Activated T-cell treated with anti-CD3 and anti-CD28 coated beads for 48 hours (primary cell): ENCODE measurements around the gene TMEM151B.
"Not testable (repeated sequence)": the region's sequence is repeated elsewhere in the genome, so short reads cannot be mapped to it uniquely, and the experiment has no call there.

ENCODE experiments used
- DNase-seq: peaks from one replicate; pipeline ENCODE4 v3.0.0-alpha.2; 2020; ENCODE audit warnings: low read depth

Gene TMEM151B

GRCh38 chr6:44304282-44305199 lies 34.3 kb downstream of the TMEM151B start:
- DNase-seq, result peak; percentile 32

DNA sequence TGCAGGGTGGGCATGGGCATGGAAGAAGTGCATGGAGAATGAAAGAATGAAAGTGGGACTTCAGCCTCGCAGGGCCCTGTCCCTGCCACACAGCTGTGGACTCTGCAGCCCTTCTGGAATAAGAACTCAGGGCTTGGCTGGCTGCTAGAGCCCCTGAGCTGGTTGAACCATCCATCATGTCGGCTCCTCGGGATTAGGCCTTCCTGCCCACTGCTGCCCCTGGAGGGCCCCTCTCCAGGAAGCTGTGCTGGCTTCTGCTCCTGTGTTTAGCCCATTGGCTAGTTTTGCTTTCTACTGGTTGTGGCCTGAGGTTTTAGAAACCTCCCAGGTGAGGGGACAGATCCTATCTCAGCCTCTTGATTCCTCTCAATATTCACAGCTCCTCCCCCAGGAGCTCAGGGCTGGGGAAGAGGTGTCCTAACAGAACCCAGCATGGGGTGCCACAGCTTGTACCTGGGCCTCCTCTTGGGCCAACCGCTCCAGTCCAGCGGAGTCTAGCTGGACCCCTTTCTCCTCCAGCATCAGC lies 35.0 kb downstream of the TMEM151B start:
- DNase-seq, result no peak

DNA sequence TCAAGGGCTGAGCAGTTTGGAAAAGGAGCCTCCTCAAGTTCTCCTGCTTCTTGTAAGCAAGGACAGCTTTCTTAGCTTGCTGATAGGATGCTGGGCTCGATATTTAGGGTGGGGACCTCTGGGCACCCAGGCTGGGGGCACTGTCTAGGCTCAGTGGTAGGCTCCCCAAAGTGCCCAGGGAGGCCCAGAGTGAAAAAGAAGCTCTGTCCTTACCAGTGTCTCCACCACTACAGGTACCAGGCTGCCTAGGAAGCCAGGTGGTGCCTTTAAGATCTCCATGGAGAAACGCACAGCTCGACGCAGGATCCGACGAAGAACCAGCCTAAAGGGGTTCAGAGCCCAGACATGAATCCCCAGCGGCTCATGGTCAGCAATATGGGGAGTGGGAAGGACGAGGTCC lies 36.5 kb downstream of the TMEM151B start:
- DNase-seq, result no peak

DNA sequence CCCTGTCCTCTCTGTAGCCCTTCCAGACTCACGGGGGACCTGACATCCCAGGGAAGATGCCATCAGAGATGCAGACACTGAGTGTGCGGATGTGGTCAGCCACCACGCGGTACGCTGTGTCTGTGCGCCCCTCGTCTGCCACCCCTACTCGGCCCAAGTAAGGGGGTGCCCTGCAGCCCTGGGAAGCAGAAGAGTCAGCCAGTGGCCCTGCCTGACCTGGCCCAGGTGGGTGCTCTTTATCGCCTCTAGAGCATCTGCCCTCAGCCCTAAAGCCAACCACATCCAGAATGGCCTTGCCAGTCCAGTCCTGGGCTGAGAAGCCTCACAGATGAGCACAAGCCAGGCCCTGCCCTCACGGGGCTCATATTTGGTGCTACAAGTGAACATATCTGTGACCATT lies 37.0 kb downstream of the TMEM151B start:
- no peak for DNase-seq

GRCh38 chr6:44309092-44309491 lies 38.8 kb downstream of the TMEM151B start:
- DNase-seq, result no peak

DNA sequence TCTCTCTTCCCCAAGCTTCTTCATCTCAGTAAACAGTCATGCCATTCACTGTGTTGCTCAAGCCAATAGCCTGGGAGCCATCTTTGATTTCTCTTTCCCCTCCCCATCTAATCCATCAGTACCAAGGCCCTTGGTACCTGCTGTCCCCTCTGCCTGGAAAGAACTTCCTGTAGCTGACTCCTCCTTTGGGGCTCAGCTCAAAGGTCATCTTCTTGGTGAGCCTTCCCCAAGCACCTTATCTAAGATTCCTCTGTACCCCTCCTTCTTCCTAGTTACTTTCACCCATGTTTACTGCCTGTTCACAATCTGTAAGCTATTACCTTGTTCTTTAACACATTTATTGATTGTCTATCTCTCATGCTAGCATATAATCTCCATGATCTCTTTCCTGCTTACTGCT lies 39.4 kb downstream of the TMEM151B start:
- no peak for DNase-seq

DNA sequence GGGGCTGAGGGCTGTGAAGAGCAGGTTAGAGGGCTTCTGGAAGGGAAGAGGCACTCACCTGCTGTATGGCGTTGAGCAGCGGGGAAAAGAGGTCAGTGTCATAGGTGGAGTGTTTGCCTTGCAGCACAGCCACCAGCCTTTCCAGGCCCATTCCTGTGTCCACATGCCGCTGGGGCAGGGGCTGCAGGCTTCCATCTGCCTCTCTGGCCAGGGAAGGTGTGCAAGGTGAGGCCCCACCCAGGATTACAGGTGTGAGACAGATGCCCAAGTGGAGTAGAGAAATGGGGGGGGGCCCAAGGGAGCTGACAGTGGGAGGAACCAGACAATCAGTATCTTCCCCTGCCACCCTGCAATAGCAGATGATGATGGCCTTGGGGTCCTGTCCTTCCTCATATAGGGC lies 40.0 kb downstream of the TMEM151B start:
- DNase-seq, result no peak

DNA sequence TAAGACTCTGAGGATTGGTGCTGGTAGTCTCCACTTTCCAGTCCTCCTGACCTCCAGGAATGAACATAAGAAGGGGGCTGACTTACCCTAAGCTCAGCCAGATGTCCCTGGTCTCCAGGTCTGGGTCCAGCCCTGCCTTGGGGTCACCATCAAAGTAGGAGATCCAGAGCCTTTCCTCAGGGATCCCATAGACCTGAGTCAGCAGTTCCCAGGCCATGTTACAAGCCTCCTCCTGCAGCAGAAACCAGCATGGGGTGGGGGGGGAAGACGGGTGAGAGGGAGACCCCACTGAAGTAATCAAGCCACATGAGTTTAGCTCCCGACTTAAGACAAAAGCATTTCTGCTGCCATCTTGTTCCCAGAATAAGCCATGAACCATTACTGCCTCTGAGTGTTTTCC lies 41.1 kb downstream of the TMEM151B start:
- DNase-seq, result no peak

DNA sequence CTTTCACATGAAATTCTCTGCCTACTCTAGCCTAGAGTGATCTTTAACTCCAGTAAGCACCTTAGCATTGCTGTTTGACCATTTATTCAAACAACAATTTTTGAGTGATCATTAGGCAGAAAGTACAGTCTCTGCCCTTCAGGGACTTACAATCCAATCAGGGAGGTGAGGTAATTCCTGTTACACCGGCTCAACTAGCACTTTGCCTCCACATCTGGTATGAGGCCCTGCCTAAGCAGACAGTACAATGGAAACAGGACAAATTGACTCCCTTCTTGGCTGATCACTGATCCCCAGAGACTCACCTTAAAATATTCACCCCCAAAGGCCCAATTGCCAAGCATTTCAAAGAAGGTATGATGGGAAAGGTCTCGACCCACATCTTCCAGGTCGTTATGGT lies 41.5 kb downstream of the TMEM151B start:
- DNase-seq, result no peak

DNA sequence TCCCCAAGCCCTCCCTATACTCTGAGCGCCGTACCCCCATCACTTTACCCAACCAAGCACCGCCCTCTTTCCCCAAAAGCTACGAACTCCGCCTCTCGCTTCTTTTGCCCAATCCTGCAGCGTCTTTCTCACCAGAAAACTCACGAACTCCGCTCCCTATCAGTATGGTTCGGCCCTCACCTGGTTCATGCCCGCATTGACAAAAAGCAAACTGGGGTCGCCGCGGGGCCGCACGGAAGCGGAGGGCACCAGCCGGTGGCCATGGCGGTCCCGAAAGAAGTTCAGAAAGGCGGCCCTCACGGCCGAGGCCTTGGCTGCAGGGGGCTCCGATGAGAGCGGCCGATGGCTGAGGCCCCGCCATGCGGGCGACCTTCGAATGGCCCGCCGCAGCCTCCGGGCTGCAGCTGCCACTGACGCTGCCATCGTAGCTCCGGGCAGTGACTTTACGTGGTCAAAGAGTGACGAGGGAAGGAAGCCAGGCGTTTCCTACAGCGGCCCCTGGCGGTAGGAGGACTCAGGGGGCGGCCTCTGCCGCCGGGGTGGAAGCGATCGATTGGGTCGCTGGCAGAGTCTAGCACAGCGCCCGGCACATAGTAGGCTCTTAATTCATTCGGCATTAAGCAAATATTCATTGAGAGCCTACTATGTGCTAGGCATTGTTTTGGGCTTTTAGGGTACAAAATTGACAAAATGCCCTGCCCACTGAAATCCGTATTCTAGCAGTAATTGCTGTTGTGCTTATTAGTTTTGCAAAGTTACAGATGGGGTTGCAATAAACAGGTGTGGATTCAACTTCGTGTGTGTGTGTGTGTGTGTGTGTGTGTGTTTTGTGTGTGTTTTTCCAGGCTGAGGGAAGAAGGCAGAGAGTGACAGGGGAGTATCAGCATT lies 42.9 kb downstream of the TMEM151B start, which contains the start of gene AARS2:
Gene AARS2, minus strand, starts transcription at position 447 of the 888 bp plus-strand sequence. Its CDS starts 24 bp downstream, at position 423.
- DNase-seq, result peak; percentile 89

GRCh38 chr6:44314657-44315056 lies 44.4 kb downstream of the TMEM151B start:
- not testable (repeated sequence) for DNase-seq

GRCh38 chr6:44315516-44315915 lies 45.3 kb downstream of the TMEM151B start:
- DNase-seq, result no peak

DNA sequence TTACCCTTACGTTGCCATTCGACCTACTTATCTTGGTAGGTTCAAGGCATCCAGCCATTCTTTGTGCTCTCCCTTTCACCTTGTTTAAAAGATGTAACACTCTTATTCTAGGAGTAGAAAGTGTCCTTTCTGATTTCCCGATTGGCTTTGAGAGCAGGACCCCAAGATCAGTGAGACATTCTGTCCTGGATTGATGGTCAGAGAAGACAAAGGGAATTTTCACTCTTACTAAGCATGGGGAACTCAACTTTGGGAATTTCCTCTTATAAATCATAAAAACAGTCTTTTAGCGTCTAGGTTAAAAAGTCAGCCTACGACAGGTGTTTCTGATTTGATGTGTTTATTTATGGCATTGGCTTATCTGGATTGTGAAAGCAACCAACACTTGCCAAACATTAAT lies 45.7 kb downstream of the TMEM151B start:
- DNase-seq, result no peak

GRCh38 chr6:44316481-44316880 lies 46.2 kb downstream of the TMEM151B start:
- no peak for DNase-seq

- not testable (repeated sequence) for DNase-seq
These were observed 46.9 kb downstream of the TMEM151B start for GRCh38 chr6:44317136-44317631.

DNA sequence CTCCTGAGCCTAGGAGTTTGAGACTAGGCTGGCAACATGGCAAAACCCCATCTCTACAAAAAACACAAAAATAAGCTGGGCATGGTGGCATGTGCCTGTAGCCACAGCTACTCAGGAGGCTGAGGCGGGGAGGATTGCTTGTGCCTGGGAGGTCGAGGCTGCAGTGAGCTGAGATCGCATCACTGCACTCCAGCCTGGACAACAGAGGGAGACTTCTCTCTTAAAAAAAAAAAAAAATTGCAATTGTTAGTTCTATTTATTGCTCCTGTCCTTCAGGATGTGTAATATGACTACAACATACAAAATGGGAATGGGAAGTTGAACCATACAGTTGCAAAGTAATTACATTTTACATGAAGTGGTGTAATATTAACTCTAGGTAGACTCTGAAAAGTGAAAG lies 51.0 kb downstream of the TMEM151B start:
- DNase-seq, result no peak

DNA sequence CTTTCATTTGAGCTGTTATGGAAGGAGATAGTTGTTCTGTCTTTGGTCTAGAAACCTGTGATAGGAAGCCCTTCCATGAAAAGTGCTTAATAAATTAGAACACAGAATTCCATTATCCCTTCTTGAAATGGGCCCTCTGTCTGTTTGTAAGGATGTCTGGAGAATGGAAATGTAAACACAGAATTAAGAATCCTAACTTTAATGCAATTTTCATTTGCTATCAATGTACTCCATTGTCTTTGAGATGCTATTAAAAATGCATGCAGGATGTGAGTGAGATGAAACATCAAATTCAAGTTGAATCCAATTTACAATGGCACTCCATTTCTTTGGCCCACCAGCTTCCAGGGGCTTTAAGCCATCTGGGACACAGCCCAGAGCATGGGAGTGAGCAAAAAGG lies 56.8 kb downstream of the TMEM151B start:
- no peak for DNase-seq

DNA sequence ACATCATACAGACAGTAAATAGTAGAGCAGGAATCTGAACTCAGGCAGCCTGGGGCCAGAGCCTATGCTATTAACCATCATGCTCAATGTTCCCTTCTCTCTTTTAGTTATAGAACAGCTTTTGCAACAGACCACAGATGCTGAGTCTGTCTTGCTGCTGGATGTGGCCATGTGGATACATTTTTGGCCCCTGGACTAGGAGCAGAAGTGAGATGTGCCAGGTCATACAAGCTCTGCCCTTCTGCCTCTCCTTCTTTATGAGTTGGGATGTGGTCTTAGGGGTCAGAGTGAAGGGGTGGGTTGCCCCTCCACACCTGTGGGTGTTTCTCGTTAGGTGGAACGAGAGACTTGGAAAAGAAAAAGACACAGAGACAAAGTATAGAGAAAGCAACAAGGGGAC lies 57.5 kb downstream of the TMEM151B start:
- no peak for DNase-seq

DNA sequence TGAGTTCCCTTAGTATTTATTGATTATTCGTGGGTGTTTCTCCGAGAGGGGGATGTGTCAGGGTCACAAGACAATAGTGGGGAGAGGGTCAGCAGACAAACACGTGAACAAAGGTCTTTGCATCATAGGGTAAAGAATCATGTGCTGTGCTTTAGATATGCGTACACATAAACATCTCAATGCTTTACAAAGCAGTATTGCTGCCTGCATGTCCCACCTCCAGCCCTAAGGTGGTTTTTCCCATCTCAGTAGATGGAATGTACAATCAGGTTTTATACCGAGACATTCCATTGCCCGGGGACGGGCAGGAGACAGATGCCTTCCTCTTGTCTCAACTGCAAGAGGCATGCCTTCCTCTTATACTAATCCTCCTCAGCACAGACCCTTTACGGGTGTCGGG lies 58.0 kb downstream of the TMEM151B start:
- not testable (repeated sequence) for DNase-seq

DNA sequence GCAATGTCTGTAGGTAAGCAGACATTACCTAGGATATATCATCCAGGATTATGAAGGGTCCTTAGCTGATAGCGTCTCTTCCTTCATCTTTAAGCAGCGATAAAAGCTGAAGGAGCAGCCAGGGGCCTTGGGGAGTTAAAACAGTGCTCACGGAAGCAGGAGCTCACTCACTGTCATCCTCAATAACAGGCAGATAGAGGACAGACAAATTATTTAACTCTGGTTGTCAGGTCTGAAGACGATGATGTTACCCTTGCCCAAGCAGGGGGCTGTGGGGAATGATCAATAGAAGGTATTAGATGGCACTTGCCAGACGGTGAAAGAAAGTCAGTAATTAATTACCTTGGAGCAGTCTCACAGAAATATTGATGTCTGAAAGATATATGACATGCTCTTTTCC lies 59.6 kb downstream of the TMEM151B start:
- DNase-seq, result no peak

GRCh38 chr6:44332585-44332984 lies 62.3 kb downstream of the TMEM151B start:
- DNase-seq, result no peak

GRCh38 chr6:44333273-44333919 lies 63.1 kb downstream of the TMEM151B start:
- DNase-seq, result no peak
